SU-DHL-6 (cell line): ENCODE measurements around the gene FAM110D.
A peak's percentile ranks its signal among the peaks of the same experiment; 100 is the strongest.

Experiments used
- H2AFZ ChIP-seq: fragments of 200-600 bp; sonication (generic); 2 replicates; pipeline ENCODE4 v1.6.1; 2014; ENCODE audit warnings: low read depth, mild to moderate bottlenecking, moderate library complexity, mixed read lengths, antibody characterized with exemption, low read length; ENCODE audit not compliant: severe bottlenecking
- H3F3A ChIP-seq: fragments of 200-600 bp; shearing (Covaris generic); 2 replicates; pipeline ENCODE4 v1.6.0; 2016; ENCODE audit warnings: antibody characterized with exemption, mild to moderate bottlenecking; ENCODE audit not compliant: insufficient read depth
- H3K27ac ChIP-seq: fragments of 200-600 bp; sonication (generic); 2 replicates; pipeline ENCODE4 v1.5.1; 2016; ENCODE audit warnings: low read depth, mild to moderate bottlenecking, low read length, moderate library complexity, mixed read lengths
- H3K27me3 ChIP-seq: fragments of 200-600 bp; sonication (generic), shearing (Covaris generic); 2 replicates; pipeline ENCODE4 v1.6.0; 2014; ENCODE audit warnings: mild to moderate bottlenecking, low read length
- H3K36me3 ChIP-seq: fragments of 200-600 bp; sonication (generic); 2 replicates; pipeline ENCODE4 v1.6.1; 2014; ENCODE audit warnings: mild to moderate bottlenecking, low read length, mixed read lengths
- H3K4me2 ChIP-seq: fragments of 300-600, 200-600 bp; shearing (Covaris generic), sonication (generic); 2 replicates; pipeline ENCODE4 v1.6.0; 2014; ENCODE audit warnings: low read length, low read depth, mild to moderate bottlenecking; ENCODE audit not compliant: poor library complexity, severe bottlenecking
- H3K4me3 ChIP-seq: fragments of 200-600 bp; sonication (generic); 2 replicates; pipeline ENCODE4 v1.5.1; 2014; ENCODE audit warnings: antibody characterized with exemption, low read length, mild to moderate bottlenecking, mixed read lengths; ENCODE audit not compliant: insufficient read depth, poor library complexity, severe bottlenecking
- H3K79me2 ChIP-seq: fragments of 200-600 bp; sonication (generic); 2 replicates; pipeline ENCODE4 v1.6.1; 2014; ENCODE audit warnings: mild to moderate bottlenecking, low read length, moderate library complexity; ENCODE audit not compliant: insufficient read depth
- H3K9ac ChIP-seq: fragments of 200-600 bp; sonication (generic); 2 replicates; pipeline ENCODE4 v1.7.0; 2014; ENCODE audit warnings: mild to moderate bottlenecking, low read length
- H3K9me2 ChIP-seq: fragments of 200-600 bp; sonication (generic); replicated peaks from 2 replicates; pipeline ENCODE4 v1.6.1; 2014; ENCODE audit warnings: low read length; ENCODE audit not compliant: insufficient read depth
- H3K9me3 ChIP-seq: fragments of 200-600 bp; sonication (generic); 2 replicates; pipeline ENCODE4 v1.6.1; 2014; ENCODE audit warnings: low read length, mixed read lengths; ENCODE audit not compliant: insufficient read depth
- H4K20me1 ChIP-seq: fragments of 200-600 bp; sonication (generic); 2 replicates; pipeline ENCODE4 v1.6.1; 2014; ENCODE audit warnings: low read depth, mild to moderate bottlenecking, antibody characterized with exemption, low read length, moderate library complexity, mixed read lengths
- EZH2phosphoT487 ChIP-seq: fragments of 200-600 bp; sonication (generic), shearing (Covaris generic); conservative IDR thresholded peaks from 2 replicates; pipeline ENCODE4 v1.6.1; 2018; ENCODE audit warnings: mild to moderate bottlenecking, antibody characterized with exemption, low read length, moderate library complexity, mixed read lengths
- TF ChIP-seq, protein P1 (sequence below): fragments of 200-600 bp; sonication (generic); IDR thresholded peaks from one replicate; pipeline ENCODE4 v1.5.1; 2017; ENCODE audit warnings: antibody characterized with exemption, mild to moderate bottlenecking, low read length, moderate library complexity; ENCODE audit not compliant: insufficient read depth, poor library complexity, severe bottlenecking

Gene FAM110D

DNA sequence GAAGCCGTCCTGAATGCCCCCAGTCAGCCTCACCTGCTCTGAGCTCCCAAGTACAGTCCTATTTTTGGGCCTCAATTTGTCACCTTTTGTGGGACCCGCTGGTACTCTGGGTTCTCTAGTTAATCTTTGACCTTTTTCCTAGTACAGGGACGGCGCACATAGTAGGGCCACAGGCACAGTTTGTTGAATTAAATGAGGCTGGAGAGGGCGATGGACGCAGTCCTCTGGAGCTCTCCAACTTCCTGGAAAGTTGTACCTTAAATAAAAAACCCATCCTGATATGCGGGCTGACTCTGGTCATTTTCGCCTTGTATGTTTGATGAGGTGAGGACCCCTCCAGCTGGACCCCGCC is 4.8 kb downstream of the FAM110D start:
- no peaks in the 10 kb centered on the region for H3K79me2 ChIP-seq
- no peaks in the 10 kb centered on the region for H3K9me2 ChIP-seq
- H4K20me1 ChIP-seq = no peaks in the 10 kb centered on the region
- no peaks in the 10 kb centered on the region for H3K9me3 ChIP-seq
- no peak overlapping the region for H3K4me2 ChIP-seq
- H3K36me3 ChIP-seq = no peaks in the 10 kb centered on the region
- no peak for TF ChIP-seq EZH2phosphoT487
- TF ChIP-seq, protein P1, sequence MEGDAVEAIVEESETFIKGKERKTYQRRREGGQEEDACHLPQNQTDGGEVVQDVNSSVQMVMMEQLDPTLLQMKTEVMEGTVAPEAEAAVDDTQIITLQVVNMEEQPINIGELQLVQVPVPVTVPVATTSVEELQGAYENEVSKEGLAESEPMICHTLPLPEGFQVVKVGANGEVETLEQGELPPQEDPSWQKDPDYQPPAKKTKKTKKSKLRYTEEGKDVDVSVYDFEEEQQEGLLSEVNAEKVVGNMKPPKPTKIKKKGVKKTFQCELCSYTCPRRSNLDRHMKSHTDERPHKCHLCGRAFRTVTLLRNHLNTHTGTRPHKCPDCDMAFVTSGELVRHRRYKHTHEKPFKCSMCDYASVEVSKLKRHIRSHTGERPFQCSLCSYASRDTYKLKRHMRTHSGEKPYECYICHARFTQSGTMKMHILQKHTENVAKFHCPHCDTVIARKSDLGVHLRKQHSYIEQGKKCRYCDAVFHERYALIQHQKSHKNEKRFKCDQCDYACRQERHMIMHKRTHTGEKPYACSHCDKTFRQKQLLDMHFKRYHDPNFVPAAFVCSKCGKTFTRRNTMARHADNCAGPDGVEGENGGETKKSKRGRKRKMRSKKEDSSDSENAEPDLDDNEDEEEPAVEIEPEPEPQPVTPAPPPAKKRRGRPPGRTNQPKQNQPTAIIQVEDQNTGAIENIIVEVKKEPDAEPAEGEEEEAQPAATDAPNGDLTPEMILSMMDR = no peak
- H3K27me3 ChIP-seq = no peaks in the 10 kb centered on the region
- no peak overlapping the region for H2AFZ ChIP-seq
- no peak overlapping the region for H3K27ac ChIP-seq
- H3K9ac ChIP-seq = no peak overlapping the region
- H3F3A ChIP-seq = no peaks in the 10 kb centered on the region
- no peak overlapping the region for H3K4me3 ChIP-seq

DNA sequence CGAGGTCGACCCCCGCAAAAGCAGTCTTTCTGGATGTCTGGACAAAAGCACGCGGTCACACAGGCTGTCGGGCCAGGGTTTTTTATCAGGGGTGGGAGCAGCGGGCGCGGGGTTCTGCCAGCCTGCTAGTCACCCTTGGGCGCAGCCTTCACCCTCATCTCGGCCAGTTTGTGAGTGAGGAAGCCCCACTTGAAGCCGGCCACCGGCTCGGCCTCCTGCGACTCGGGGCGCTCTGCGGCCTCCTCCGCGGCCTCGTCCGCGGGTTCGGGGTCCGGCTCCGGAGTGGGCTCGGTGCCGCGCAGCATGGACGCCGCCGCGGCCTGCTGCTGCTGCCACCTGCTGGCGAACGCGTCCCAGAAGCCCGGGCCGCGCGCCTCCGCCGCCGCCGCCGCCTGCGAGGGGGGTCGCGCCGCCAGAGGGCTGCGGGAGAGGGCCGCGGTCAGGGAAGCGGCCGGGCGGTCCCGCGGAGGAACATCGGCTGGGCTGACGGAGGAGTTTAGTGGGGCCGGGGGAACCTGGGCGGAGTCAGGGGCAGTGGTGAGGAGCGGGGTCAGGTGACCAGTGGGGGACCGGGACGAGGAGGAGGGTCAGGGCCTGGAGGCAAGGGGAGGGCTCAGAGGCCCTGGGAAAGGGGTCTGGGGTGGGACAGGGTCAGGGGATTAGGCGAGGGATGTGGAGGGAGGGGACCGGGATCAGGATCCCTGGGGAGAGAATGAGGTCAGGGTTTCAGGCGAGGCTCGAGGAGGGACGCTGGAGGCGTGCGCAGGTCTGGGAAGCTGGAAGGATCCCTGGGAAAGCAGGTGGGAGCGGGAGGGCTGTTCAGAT is 5.4 kb downstream of the FAM110D start:
- no peaks in the 10 kb centered on the region for H3K27me3 ChIP-seq

DNA sequence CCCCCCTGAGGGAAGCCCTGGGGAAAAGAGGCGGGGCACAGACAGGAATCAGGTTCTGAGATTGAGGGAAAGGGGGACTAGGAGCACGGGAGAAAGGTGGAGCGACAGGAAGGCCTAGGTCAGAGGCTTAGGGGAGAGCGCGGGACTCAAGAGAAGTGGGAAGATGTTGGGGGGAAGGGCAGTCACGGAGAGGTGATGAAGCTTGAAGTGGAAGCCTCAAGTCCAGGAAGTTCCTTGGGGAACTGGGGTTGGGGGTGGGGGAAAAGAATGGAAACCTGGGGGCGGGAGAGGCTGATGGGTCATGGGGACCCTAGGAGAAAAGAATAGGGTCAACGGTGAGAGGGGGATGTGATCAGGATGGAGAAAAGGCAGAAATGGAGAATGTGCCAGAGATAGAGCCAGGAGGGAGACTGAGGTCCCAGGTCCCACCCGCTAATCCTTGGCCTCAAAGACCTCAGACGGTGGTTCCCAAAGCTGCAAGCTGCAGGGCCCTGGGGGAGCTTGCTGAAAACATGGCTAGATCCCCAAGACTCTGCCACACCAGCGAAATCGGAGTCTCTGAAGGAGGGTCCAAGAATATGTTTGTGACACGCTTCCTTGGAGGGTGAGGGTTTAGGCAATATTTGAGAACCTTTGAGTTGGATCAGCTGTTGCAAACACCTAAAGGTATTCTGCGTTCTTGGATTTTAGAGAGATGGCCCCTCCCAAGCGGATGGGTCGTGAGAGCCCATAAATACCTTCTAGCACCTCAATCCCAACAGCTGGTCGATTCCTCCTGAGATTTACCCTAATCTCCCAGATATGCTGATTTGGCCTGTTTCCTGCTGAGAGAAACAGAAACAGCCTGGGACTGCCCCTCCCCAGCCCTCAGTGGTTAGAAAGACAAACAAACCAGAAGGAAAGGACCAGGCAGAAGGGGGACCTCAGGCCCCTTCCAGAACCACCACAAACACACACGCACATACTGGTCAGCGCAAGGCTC is 6.3 kb downstream of the FAM110D start:
- Histone ChIP-seq H3K4me2 (no peak overlapping the region), H3K9me2 (no peaks in the 10 kb centered on the region), H4K20me1 (no peaks in the 10 kb centered on the region), H3K36me3 (no peaks in the 10 kb centered on the region), H3K9ac (no peak overlapping the region), H2AFZ (no peak overlapping the region), H3K79me2 (peaks cover 3% of the 10 kb centered on the region), H3F3A (no peaks in the 10 kb centered on the region), H3K9me3 (no peaks in the 10 kb centered on the region), H3K27me3 (no peaks in the 10 kb centered on the region), H3K4me3 (no peak overlapping the region), H3K27ac (no peak overlapping the region)
- TF ChIP-seq EZH2phosphoT487 = no peak
- TF ChIP-seq, protein P1 = no peak

More for the DNA sequence above, 5.4 kb downstream of the FAM110D start:
- H3K4me2 ChIP-seq = no peak overlapping the region
- no peak overlapping the region for H2AFZ ChIP-seq
- H3K4me3 ChIP-seq = no peak overlapping the region
- TF ChIP-seq, protein P1 = peak; percentile 22
- no peak for TF ChIP-seq EZH2phosphoT487
- no peaks in the 10 kb centered on the region for H3K79me2 ChIP-seq
- no peaks in the 10 kb centered on the region for H3K9me2 ChIP-seq
- H3K27ac ChIP-seq = no peak overlapping the region
- no peak overlapping the region for H3K9ac ChIP-seq
- no peaks in the 10 kb centered on the region for H3K36me3 ChIP-seq
- H3F3A ChIP-seq = no peaks in the 10 kb centered on the region
- H4K20me1 ChIP-seq = no peaks in the 10 kb centered on the region
- no peaks in the 10 kb centered on the region for H3K9me3 ChIP-seq
